Vagina (tissue), 2 donors: ENCODE results near the gene RBBP8.

Experiments used
- CTCF ChIP-seq, 3 experiments: fragments of 450-650 bp in 2 of 3; fragments of 200-600 bp in 1 of 3; sonication (generic) in 1 of 3; IDR thresholded peaks; one replicate each; pipeline ENCODE4 v1.5.1; 2017 to 2019; ENCODE audit warnings: antibody characterized with exemption in 3 of 3, mild to moderate bottlenecking in 2 of 3, moderate library complexity in 2 of 3
- POLR2AphosphoS5 ChIP-seq, 2 donors: sonication (generic); formaldehyde crosslinking; IDR thresholded peaks; one replicate each; pipeline ENCODE4 v1.9.0; 2017; ENCODE audit warnings: antibody characterized with exemption in 2 of 2, mild to moderate bottlenecking in 2 of 2, low read depth in 1 of 2; ENCODE audit not compliant: insufficient read depth in 1 of 2

GRCh38 chr18:23068570-23069310 is 135.6 kb downstream of the RBBP8 start:
- TF ChIP-seq POLR2AphosphoS5 (IDR thresholded peaks at IDR 0.05; ENCODE audit: insufficient read depth in 1 of 2, low read depth in 1 of 2) (no peak), CTCF (IDR thresholded peaks at IDR 0.05) (no peak)
